ENCODE measurements around the gene CFAP206. TPM values are rescaled to one million over a fixed set of nuclear protein-coding genes. Genes with fewer than 3 reads are reported as not detected.
A peak's percentile ranks its signal among the peaks of the same experiment; 100 is the strongest.

The CFAP206 gene
- total and polyA plus RNA-seq, 2 donors (not counting 1 experiment from before 2014, with no cell fraction given) = not detected

- Histone ChIP-seq H3K36me3 (replicated peaks in 1 of 2; ENCODE audit: control extremely low read depth in 1 of 2, control insufficient read depth in 1 of 2, extremely low read depth in 1 of 2, insufficient read depth in 2 of 2, low read length in 1 of 2) (peaks cover 0 to under 1% of the 10 kb centered on the region in 2 experiments), H3K4me1 (ENCODE audit: control insufficient read depth in 2 of 2, insufficient read depth in 2 of 2, low read length in 2 of 2) (peaks cover 7 to 11% of the 10 kb centered on the region in 2 donors), H3K27ac (ENCODE audit: low read length in 2 of 2) (peak within 1 kb of the TSS; percentile 85 to 98), H2AFZ (ENCODE audit: insufficient read depth, low read depth, low read length, poor library complexity, severe bottlenecking) (peak within 1 kb of the TSS; percentile 99), H3K9ac (ENCODE audit: low read length) (peak within 1 kb of the TSS; percentile 92), H4K20me1 (ENCODE audit: control insufficient read depth, insufficient read depth, low read length, poor library complexity, severe bottlenecking) (peaks cover 19% of the 10 kb centered on the region), H3K79me2 (ENCODE audit: control insufficient read depth, insufficient read depth, low read length) (peaks cover 37% of the 10 kb centered on the region), H3K4me3 (ENCODE audit: control extremely low read depth in 1 of 5, extremely low read depth in 1 of 5, insufficient read depth in 1 of 5, low read depth in 2 of 5, low read length in 4 of 5) (peak within 1 kb of the TSS; percentile 72 to 95 (median 85)), H3K9me3 (ENCODE audit: control extremely low read depth in 1 of 3, control insufficient read depth in 2 of 3, insufficient read depth in 1 of 3, low read length in 2 of 3) (no peaks in the 10 kb centered on the region), H3K27me3 (replicated peaks in 1 of 4; ENCODE audit: control extremely low read depth in 1 of 4, control insufficient read depth in 3 of 4, insufficient read depth in 4 of 4, low read length in 3 of 4) (peaks cover 0 to 7% (median 0%) of the 10 kb centered on the region in 4 experiments), H3K4me2 (replicated peaks; ENCODE audit: low read depth, low read length, poor library complexity, severe bottlenecking) (peak within 1 kb of the TSS; percentile 78)
- ATAC-seq (ENCODE audit: low read depth) (peak; percentile 97), DNase-seq (peak; percentile 93)
- CTCF ChIA-PET = interaction anchor here (1.0 to 2.5 kb wide), 3 partner anchors 80 to 151 kb away, joined by 4 to 9 read pairs (median 4); partner anchors contain the start of genes ORC3, RARS2 and SMIM8
- POLR2A ChIA-PET = interaction anchor here (1.1 kb wide), 1 partner anchor 117 kb away, joined by 3 read pairs; the partner anchor contains the start of gene RARS2
- intact Hi-C loops (cut with micrococcal nuclease) = loop anchor here (1.0 to 10.0 kb wide), 5 partner anchors 64 to 1882 kb away; partner anchors contain the start of genes ORC3, SMIM8, UBE2J1 and ZNF292
- Mint-ChIP-seq H3K27me3 (peaks cover 9% of the 10 kb centered on the region), H3K4me3 (peak within 1 kb of the TSS; percentile 99), H3K27ac (peak within 1 kb of the TSS; percentile 100), H3K9me3 (ENCODE audit: insufficient read depth) (no peaks in the 10 kb centered on the region), H3K4me1 (peaks cover 13% of the 10 kb centered on the region)
- under 1% methylated on average over 70 of the region's 70 CpGs for WGBS (ENCODE audit: insufficient coverage)
- no peak for TF ChIP-seq EZH2 (IDR thresholded peaks at IDR 0.05; ENCODE audit: borderline replicate concordance, insufficient read depth, low read depth, low read length, poor library complexity, severe bottlenecking)
- TF ChIP-seq, protein P1, sequence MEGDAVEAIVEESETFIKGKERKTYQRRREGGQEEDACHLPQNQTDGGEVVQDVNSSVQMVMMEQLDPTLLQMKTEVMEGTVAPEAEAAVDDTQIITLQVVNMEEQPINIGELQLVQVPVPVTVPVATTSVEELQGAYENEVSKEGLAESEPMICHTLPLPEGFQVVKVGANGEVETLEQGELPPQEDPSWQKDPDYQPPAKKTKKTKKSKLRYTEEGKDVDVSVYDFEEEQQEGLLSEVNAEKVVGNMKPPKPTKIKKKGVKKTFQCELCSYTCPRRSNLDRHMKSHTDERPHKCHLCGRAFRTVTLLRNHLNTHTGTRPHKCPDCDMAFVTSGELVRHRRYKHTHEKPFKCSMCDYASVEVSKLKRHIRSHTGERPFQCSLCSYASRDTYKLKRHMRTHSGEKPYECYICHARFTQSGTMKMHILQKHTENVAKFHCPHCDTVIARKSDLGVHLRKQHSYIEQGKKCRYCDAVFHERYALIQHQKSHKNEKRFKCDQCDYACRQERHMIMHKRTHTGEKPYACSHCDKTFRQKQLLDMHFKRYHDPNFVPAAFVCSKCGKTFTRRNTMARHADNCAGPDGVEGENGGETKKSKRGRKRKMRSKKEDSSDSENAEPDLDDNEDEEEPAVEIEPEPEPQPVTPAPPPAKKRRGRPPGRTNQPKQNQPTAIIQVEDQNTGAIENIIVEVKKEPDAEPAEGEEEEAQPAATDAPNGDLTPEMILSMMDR (IDR thresholded peaks at IDR 0.05) = peak; percentile 27
These were observed 65.0 kb downstream of the CFAP206 start, which contains the start of gene SLC35A1 for GRCh38 chr6:87472525-87473418. SLC35A1 (plus strand) TSS chr6:87472974; CDS start chr6:87473004, 30 bp downstream.
